DMS79 treated with DMSO at 0.1 percent for 48 hours (cell line): Measurements from ENCODE around the gene SEMA3B.
"Not testable (repeated sequence)": the region's sequence is repeated elsewhere in the genome, so short reads cannot be mapped to it uniquely, and the experiment has no call there.

ENCODE experiments used
- DNase-seq: peaks from one replicate; lab custom pipeline; 2025; lab: John Stamatoyannopoulos, UW

SEMA3B gene

DNA sequence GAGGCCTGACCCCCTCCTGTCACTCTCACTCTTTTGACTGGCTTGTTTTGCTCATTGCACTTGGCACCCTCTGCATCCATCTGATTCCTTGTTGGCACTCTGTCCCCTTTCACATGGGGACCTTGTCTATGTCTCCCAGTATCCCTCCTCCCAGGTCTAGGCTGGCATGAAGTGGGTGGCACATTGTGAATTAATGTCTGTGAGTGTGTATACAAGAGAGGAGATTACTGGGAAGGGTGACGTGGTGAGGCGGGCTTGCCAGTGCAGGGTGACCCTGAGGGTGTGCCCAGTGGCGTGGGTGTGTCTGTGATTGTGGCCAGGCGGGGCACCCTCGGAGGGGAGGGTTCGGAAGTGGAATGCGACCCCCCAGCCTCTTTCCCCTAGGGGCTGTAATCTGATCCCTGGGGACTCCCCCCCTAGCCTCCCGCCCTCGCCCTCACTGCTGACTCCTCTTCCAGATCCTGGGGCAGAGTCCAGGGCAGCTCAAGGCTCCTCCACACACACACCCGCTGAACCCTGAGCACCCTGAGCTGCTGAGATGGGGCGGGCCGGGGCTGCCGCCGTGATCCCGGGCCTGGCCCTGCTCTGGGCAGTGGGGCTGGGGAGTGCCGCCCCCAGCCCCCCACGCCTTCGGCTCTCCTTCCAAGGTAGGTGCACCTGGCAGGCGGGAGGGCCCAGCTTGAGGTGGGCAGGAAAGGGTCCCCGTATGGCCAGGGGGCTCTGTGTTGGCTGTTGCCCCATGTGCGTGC, at the start of gene SEMA3B:
TSS of gene SEMA3B (plus strand) at position 445 of the 749 bp plus-strand sequence. CDS start at position 539, 94 bp downstream.
- no peak for DNase-seq

GRCh38 chr3:50219285-50219684, 49.7 kb upstream of the SEMA3B start:
- no peak for DNase-seq

- no peak for DNase-seq
Measured at GRCh38 chr3:50220109-50220508, 48.8 kb upstream of the SEMA3B start.

- DNase-seq = no peak
Measured at GRCh38 chr3:50221051-50221410, 47.9 kb upstream of the SEMA3B start.

DNA sequence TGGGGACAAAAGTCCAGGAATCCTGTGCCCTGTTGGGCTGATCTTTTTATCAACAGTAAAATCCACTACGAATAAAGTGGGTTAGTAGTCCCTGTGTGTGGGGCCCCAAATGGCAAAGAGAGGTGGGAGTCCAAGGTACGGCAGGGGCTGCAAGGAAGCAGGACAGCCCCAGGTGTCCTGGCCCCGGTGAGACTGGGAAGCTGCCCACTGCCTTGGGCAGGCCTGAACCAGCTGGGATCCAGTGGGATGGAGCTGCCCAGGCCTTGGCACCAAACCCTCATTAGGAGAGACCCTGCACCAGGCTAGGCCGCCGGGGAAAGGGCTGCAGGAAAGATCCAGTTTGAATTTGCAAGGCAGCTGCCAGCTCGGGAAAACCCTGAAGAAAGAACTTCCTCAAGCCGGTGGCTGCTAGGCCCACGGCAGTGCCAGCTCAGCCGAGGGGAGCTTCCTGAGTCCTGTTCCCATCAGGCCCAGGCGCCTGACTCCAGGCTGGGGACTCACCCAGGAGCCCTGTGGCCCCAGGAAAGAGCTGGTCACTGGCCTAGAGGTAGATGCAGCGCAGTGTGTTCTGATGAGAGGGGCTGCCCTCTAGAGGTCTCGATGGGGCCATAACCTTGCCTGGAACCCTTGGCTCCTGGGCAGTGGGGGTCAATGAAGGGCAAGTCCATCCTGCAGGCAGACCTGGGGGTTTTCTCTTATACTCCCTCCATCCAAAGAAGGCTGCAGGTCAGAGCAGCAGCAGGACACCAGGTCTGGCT, 47.4 kb upstream of the SEMA3B start:
- no peak for DNase-seq

DNA sequence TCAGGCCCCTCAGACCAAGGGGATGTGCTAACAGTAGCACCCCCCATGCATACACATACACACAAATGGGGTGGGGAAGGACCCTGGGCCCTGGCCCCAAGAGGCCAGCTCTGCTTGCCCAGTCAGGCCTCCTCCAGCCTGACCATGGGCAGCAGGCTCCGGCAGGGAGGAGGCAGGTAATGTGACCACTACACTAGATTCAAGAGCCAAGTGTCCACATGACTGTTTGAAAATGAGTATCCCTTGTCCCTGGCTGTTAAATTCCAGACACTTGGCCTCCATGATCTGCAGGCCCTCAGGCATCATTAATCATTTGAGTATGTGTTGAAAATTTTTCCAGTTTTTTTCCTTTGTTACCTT, 46.8 kb upstream of the SEMA3B start:
- no peak for DNase-seq

DNA sequence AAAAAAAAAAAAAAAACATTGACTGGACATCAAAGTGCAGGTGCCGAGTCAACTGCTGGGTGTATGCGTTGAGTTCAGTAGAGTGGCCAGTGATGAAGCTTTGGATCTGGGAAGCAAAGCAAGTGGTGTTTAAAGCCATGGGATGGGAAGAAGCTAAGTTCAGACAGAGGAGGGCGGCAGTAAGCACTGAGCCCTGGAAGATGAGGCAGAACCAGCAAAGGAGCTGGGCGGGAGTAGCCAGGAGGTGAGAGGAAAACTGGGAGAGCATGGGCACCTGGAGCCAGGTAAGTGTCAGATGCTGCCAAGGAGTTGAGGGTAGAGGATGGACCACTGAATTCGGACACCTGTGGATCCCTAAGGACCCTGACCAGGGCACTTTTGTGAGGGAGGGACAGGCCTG, 44.3 kb upstream of the SEMA3B start:
- no peak for DNase-seq

GRCh38 chr3:50226888-50227389, 42.0 kb upstream of the SEMA3B start:
- DNase-seq = peak; percentile 54

DNA sequence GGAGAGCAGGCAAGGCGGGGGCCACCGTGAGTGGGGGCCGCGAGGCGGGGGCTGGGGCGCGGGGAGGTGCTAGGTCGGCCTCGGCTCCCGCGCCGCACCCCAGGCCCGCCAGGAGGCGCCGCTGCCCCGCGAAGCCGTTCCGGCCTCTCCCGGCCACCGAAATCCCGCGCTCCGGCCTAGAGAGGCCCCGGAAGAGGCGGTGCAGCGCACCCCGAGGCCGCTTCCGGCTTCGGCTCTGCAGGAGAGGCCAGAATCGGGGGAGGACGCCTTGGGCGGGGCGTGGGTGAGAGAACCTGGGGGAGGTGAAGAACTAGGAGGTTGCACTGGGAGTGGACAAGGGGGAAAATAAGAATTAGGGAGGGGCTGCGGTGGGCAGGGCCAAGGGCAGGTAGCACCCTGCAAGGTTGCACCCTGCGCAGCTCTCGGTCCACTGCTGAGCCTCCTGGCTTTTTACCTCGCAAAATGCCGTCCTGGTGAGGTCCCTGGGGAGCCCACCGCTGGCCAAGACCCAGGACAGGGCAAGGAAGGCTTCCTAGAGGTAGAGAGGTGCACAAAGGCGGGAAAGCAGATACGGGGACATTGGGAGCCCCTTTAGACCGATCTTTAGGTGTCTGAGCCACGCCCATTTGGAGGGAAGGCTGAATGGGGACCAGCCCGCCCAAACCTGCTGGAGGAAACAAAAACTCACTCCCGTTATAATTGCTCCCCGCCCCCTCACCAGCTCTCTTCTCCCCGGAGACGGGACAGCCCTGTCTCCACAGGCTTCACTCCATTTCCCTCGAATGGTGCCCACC, 41.4 kb upstream of the SEMA3B start:
- DNase-seq = peak; percentile 78

- DNase-seq = not testable (repeated sequence)
Measured at GRCh38 chr3:50228184-50228763, 40.7 kb upstream of the SEMA3B start.

DNA sequence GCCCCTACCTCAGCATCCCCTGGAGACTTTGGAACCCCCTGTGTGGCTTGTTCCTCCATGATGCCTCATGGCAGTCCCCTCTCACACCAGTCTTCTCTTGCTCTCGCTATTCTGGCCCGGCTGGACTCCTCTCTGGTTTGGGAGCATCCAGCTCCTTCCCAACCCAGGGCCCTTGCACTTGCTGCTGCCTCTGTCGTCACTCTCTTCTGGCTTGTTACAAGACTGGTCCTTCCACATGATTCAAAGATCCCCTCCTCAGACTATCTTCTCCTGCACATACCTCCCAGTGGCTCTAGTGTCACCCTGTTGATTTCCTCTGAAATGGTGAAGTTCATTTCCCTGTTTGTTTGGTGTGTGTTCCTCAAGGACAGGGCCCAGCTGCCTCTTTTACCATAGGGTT, 39.5 kb upstream of the SEMA3B start:
- no peak for DNase-seq

GRCh38 chr3:50230104-50230793, 38.7 kb upstream of the SEMA3B start:
- no peak for DNase-seq

GRCh38 chr3:50230794-50231125, 38.2 kb upstream of the SEMA3B start:
- no peak for DNase-seq

GRCh38 chr3:50231581-50231980, 37.4 kb upstream of the SEMA3B start:
- DNase-seq = no peak

DNA sequence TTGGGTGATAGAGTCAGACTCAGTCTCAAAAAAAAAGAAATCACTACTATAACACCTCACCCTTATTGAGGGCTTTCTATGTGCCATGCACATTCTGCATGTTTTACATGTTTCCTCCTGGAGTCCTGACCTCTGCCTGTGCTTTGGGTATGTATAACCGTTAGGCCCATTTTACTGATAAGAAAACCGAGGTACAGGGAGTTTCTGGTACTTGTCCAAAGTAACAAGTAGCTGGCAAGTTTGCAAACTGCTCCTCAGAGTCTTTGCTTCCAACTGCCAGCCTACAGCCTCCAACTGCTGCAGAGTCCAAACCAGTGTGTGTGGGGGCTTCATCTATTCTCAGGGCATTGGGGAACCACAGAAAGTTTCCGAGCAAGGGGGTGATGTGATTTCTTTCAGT, 36.6 kb upstream of the SEMA3B start:
- DNase-seq = no peak

GRCh38 chr3:50233176-50233575, 35.8 kb upstream of the SEMA3B start:
- DNase-seq = no peak

- DNase-seq = peak; percentile 88
Measured at GRCh38 chr3:50235716-50236483, 33.0 kb upstream of the SEMA3B start, which contains the start of gene GNAI2. Gene GNAI2, plus strand, starts transcription at chr3:50236204. Its CDS starts 132 bp downstream, at chr3:50236336.

- DNase-seq = no peak
Measured at GRCh38 chr3:50236484-50237132, 32.3 kb upstream of the SEMA3B start.

GRCh38 chr3:50237133-50237651, 31.8 kb upstream of the SEMA3B start:
- DNase-seq = no peak
